HG02588 (cell line): Measurements from ENCODE around the gene MRPS24.
"Not testable (repeated sequence)": the region's sequence is repeated elsewhere in the genome, so short reads cannot be mapped to it uniquely, and the experiment has no call there.

ENCODE experiments used
- ATAC-seq: cut with Tn5 transposase; IDR thresholded peaks from one replicate; pipeline ENCODE4 v1.9.1; 2021; ENCODE audit warnings: mild to moderate bottlenecking, moderate library complexity; ENCODE audit not compliant: unreplicated experiment

Gene MRPS24

DNA sequence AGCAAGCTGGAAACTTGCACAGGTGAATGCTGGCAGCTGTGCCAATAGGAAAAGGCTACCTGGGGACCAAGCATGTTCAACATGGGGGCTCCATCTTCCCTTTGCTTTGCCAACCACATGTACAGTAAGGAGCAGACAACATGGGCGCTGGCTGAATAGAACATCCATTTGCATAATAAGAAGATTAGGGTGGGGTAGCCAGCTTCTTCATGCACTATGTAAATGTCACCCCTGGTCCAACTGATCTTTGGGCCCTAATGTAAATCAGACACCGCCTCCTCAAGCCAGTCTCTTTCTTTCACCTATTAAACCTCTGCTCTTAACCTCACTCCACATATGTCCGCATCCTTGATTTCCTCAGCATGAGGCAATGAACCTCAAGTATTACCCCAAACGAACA, 26.0 kb downstream of the MRPS24 start:
- ATAC-seq: no peak

DNA sequence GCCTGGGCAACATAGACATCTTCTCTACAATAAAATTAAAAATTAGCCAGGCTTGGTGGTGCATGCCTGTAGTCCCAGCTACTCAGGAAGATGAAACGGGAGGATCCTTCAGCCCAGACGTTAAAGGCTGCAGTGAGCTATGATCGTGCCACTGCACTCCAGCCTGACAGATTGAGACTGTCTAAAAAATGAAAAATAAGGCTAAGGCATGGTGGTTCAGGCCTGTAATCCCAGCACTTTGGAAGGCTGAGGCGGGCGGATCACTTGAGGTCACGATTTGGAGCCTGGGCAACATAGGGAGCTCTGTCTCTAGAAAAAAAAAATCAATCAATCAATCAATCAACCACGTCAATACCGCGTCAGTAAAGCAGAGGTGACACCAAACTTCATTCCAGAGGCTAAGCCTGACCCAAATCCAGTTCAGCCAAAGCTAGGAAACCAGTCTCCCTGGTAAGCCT, 31.1 kb downstream of the MRPS24 start:
- no peak for ATAC-seq

DNA sequence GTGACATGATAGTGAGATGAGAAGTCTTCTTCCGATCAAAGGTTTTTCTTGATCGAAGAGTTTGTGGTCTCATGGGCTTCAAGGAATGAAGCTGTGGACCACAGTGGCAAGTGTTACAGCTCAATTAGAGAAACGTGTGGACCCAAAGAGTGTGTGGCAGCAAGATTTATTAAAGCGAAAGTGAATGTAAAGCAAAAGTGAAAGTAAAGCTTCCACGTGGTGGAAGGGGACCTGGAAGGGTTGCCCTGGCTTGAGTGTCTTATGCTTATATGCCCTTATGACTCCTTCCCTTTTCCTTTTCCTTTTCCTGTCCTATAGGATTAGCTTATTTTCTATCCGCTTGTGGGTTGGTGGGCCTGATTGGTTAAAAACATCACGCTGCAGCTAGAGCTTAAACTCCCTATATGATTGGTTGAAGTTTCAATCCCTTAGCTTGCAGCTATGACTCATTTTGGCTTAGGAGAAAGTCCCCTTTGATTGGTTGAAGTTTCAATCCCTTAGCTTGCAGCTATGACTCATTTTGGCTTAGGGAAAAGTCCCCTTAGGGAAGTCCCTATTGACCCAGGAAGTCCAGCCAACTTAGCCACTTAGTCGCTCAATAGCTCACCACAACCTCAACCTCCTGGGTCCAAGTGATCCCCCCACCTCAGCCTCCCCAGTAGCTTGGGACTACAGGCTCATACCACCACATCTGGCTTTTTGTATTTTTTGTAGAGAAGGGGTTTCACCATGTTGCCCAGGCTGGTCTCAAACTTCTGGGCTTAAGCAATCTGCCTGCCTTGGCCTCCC, 34.7 kb downstream of the MRPS24 start:
- no peak for ATAC-seq

DNA sequence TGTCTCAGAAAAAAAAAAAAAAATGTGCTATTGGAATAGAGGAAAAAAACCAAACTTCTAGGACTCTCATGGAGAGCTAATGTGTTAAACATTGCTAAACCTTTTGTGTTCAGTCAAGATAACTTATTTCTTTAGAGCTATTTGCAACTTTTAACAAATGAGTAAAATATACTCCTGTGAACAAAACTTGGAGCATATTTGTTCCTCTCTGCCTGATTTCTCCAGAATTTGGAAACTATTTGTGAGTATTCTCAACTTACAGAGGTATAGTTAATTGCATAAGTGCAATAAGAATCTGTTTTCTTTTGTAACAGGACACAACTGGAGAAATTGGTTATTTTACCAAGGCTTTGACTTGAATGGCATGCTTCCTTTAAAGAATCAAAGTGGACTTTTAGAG, 38.4 kb downstream of the MRPS24 start:
- not testable (repeated sequence) for ATAC-seq

DNA sequence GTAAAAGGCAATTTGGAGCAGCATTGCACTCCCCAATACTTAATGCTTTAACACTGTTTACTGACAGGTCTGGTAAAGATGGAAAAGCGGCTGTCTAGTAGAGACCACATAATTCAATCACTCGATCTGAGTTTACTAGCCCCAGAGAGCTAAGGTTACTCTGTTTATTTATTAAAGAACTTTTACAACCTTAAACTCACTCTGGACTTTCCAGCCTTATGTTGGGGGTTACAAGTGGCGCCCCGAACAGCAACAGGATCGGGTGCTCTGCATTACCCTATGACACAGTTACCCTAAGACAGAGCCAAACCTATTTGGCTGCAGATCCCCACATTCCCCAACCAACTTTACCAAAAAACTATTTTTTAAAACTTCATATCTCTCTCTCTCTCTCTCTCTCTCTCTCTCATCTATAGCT, 43.9 kb downstream of the MRPS24 start:
- no peak for ATAC-seq

DNA sequence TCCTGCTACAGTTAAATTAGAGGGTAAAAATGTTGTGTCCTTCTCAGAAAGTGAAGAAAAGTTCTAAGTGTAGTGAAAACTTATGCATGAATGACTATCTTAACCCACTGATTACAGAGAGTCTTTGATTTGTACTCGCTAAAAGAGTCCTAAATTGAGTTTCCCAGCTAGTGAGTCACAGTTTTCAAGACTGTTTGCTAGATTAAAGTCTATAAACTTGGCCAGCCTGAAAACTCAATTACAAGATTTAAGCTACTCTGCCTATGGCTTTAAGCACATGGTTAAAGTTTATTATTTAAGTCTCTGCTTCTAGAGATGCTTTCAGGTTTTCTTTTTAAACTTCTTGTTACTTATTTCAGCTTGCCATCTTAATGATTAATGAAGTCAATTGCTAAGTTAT, 44.4 kb downstream of the MRPS24 start:
- no peak for ATAC-seq

DNA sequence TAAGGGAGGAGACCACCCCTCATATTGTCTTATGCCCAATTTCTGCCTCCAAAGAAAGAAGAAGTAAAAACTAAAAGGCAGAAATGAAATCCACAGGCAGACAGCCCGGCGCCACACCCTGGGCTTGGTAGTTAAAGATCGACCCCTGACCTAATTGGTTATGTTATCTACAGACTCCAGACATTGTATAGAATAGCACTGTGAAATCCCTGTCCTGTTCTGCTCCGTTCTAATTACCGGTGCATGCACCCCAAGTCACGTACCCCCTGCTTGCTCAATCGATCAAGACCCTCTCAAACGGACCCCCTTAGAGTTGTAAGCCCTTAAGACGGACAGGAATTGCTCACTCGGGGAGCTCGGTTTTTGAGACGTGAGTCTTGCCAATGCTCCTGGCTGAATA, 44.8 kb downstream of the MRPS24 start:
- not testable (repeated sequence) for ATAC-seq

DNA sequence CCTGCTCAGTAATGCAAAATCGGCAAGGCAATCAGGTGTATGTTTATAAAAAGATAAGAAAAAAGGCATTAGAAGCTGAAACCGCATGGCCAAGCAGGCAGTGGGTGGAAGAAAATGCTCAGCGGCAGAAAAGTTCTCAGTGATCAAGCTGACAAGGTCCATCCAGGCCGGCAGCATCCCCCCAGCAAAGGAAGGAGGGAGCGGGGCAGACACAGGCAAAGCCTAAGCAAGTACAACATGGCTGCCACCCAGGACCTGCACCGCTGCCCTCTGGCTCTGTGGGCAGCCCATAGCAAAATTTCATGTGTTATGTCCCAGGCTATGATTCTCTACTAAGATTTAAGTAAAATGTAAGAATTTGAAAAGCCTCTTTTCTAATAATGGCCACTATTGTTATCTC, 45.4 kb downstream of the MRPS24 start:
- ATAC-seq: no peak

DNA sequence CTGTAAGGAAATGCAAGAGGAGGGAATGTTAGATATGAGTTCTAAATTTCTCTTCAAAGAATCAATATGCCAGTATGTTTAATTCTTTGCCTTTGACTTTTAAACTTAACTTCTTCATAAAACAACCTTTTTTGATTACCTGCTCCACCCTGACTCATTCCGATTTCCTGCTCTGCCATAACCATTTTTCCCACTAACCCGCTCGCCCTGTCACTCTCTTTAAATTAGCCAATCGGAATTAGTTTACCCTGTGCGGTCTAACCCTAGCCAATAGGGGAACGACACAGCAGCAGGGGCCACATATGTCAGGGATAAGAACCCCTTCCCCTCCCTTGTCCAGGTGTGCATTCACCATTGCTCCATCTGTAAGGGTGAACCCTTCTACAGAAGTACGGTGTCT, 45.9 kb downstream of the MRPS24 start:
- not testable (repeated sequence) for ATAC-seq
